Natural killer cell (primary cell): ENCODE data around the gene VWA1. TPM values are rescaled to one million over a fixed set of nuclear protein-coding genes. Genes with fewer than 3 reads are reported as not detected.
"Not testable (repeated sequence)": the region's sequence is repeated elsewhere in the genome, so short reads cannot be mapped to it uniquely, and the experiment has no call there.

Experiments
- ATAC-seq, 3 donors: fragments of 150-1000 bp in 2 of 3; fragments of 200-7000 bp in 1 of 3; cut with Tn5 transposase; 1 replicate in 1 of 3; 2 replicates in 2 of 3; pipeline ENCODE4 v1.10.0; 2021; ENCODE audit warnings: mild to moderate bottlenecking in 2 of 3, moderate library complexity in 2 of 3
- DNase-seq, 2 donors: peaks; one replicate each; pipeline versions ENCODE4 v3.0.0 to v3.0.0-alpha.2; 2013 to 2021; ENCODE audit warnings: mixed read lengths in 1 of 2
- H3K27ac ChIP-seq: one replicate; pipeline ENCODE4 v1.5.1; 2013; ENCODE audit warnings: mild to moderate bottlenecking, low read length
- H3K27me3 ChIP-seq: one replicate; pipeline ENCODE4 v1.6.1; 2013; ENCODE audit warnings: low read length; ENCODE audit not compliant: control insufficient read depth, insufficient read depth
- H3K36me3 ChIP-seq: one replicate; pipeline ENCODE4 v1.6.1; 2013; ENCODE audit warnings: low read length; ENCODE audit not compliant: control insufficient read depth, insufficient read depth
- H3K4me1 ChIP-seq: one replicate; pipeline ENCODE4 v1.6.1; 2013; ENCODE audit warnings: low read length; ENCODE audit not compliant: control insufficient read depth, insufficient read depth
- H3K4me3 ChIP-seq: one replicate; pipeline ENCODE4 v1.5.1; 2013; ENCODE audit warnings: low read length
- H3K9me3 ChIP-seq: one replicate; pipeline ENCODE4 v1.6.1; 2013; ENCODE audit warnings: low read length; ENCODE audit not compliant: control insufficient read depth, insufficient read depth
- H3K27ac Mint-ChIP-seq, 2 donors: one replicate each; pipeline ENCODE4 v1.8.0; 2022; ENCODE audit warnings: mild to moderate bottlenecking in 2 of 2, mixed read lengths in 2 of 2, moderate library complexity in 1 of 2
- H3K27me3 Mint-ChIP-seq, 2 donors: one replicate each; pipeline ENCODE4 v1.8.0; 2022; ENCODE audit warnings: low read depth in 2 of 2, mixed read lengths in 2 of 2
- H3K36me3 Mint-ChIP-seq: one replicate; pipeline ENCODE4 v1.8.0; 2022; ENCODE audit warnings: mixed read lengths
- H3K4me1 Mint-ChIP-seq, 2 donors: one replicate each; pipeline ENCODE4 v1.8.0; 2022; ENCODE audit warnings: mixed read lengths in 2 of 2
- H3K4me3 Mint-ChIP-seq: one replicate; pipeline ENCODE4 v1.8.0; 2022; ENCODE audit warnings: mild to moderate bottlenecking, moderate library complexity, mixed read lengths
- H3K9me3 Mint-ChIP-seq, 2 donors: one replicate each; pipeline ENCODE4 v1.8.0; 2022; ENCODE audit warnings: mixed read lengths in 2 of 2
- WGBS: methylation state at CpG from one replicate; pipeline ENCODE4 v1.1.7; 2013; ENCODE audit warnings: missing lambda C conversion rate; ENCODE audit not compliant: insufficient coverage; 5-methylcytosine and 5-hydroxymethylcytosine counted together
- intact Hi-C: fragments of 100-400 bp; cut with micrococcal nuclease; formaldehyde crosslinking; loops from one replicate; pipeline ENCODE4 v1.14.2; 2022
- total RNA-seq, 4 donors: library from RNA; stranded (reverse); fragments of 120-200 nt in 1 of 4; gene quantifications; one replicate each; pipeline versions ENCODE4 v1.2.3 to v1.2.4, GENCODE V29; 2013 to 2022
- TF ChIP-seq, protein P1 (sequence below): fragments of 200-600 bp; IDR thresholded peaks from one replicate; pipeline ENCODE4 v1.8.0; 2022; ENCODE audit warnings: antibody characterized with exemption

The VWA1 gene
- total RNA-seq, 3 donors from 2014 or later (not counting 1 experiment from before 2014, with no cell fraction given): not detected

DNA sequence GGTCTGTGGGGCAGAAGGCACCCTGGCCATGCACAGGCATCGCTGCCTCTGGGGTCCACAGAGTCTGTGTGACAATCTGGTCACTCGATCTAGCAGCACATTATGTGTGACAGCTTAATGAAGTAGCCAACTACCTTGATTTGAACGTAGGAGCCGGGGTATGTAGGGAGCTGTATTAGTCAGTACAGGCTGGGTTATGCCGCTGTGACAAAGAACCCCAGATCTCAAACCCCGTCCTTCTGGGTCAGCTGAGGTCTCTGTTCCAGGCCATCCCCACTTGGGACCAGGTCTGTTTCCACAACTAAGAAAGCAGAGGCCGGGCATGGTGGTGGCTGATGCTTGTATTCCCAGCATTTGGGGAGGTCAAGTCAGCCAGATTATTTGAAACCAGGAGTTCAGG lies 27.8 kb downstream of the VWA1 start:
- TF ChIP-seq, protein P1, sequence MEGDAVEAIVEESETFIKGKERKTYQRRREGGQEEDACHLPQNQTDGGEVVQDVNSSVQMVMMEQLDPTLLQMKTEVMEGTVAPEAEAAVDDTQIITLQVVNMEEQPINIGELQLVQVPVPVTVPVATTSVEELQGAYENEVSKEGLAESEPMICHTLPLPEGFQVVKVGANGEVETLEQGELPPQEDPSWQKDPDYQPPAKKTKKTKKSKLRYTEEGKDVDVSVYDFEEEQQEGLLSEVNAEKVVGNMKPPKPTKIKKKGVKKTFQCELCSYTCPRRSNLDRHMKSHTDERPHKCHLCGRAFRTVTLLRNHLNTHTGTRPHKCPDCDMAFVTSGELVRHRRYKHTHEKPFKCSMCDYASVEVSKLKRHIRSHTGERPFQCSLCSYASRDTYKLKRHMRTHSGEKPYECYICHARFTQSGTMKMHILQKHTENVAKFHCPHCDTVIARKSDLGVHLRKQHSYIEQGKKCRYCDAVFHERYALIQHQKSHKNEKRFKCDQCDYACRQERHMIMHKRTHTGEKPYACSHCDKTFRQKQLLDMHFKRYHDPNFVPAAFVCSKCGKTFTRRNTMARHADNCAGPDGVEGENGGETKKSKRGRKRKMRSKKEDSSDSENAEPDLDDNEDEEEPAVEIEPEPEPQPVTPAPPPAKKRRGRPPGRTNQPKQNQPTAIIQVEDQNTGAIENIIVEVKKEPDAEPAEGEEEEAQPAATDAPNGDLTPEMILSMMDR: no peak
- no peak overlapping the region for H3K27ac Mint-ChIP-seq
- no peak for DNase-seq

DNA sequence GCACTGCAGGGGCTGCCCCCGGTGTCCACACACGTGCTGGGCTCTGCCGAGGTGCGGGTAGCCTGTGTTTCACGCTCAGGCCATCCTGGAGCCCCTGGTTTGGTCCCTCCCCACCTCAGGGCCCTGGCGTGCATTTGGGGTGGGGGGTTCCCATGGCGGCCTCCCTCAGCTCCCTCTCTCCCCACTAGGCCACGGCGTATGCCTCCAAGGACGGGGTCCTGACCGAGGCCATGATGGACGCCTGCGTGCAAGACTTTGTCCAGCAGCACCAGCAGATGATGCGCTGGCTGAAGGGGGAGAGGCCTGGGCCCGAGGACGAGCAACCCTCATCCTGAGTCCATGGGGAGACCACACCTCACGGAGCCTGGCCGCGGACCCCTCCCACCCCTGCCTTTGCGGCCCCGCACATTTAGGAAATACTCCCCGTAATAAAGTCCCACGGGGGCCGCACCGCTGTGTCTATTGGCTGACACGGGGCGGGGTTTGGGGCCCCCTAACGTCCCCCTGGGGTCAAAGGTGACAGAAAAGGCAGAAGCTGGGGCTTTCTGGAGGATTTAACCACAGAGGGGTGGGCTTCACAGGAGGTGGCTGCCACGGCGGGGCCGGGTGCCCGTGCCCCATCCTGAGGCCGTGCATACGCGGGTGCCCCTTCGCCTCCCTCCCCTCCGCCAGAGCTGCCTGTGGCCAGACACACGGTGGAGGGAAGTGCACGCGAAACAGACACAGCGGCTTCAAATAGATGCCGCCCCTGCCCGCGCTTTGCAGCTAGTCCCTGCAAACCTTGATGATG lies 32.9 kb downstream of the VWA1 start:
- H3K9me3 ChIP-seq, H3K27me3 ChIP-seq, H3K4me3 ChIP-seq, H3K36me3 ChIP-seq, ATAC-seq, H3K27me3 Mint-ChIP-seq, H3K4me3 Mint-ChIP-seq, H3K36me3 Mint-ChIP-seq, H3K27ac ChIP-seq, H3K27ac Mint-ChIP-seq, H3K9me3 Mint-ChIP-seq, DNase-seq, intact Hi-C loops: not testable (repeated sequence)
- peaks cover 18% of the 10 kb centered on the region for H3K4me1 ChIP-seq
- 82% methylated on average over 28 of the region's 44 CpGs for WGBS
- H3K4me1 Mint-ChIP-seq: peaks cover 8 to 17% of the 10 kb centered on the region in 2 donors

More for the DNA sequence above, 27.8 kb downstream of the VWA1 start:
- WGBS: 91% methylated on average over 7 of the region's 7 CpGs
- no peak overlapping the region for H3K4me3 ChIP-seq
- H3K9me3 Mint-ChIP-seq: no peaks in the 10 kb centered on the region
- no peak overlapping the region for H3K27ac ChIP-seq
- H3K4me1 ChIP-seq: peaks cover 6% of the 10 kb centered on the region
- no peaks in the 10 kb centered on the region for H3K36me3 ChIP-seq
- no peaks in the 10 kb centered on the region for H3K27me3 ChIP-seq
- H3K4me3 Mint-ChIP-seq: no peak overlapping the region
- H3K27me3 Mint-ChIP-seq: peaks cover 0 to 5% of the 10 kb centered on the region in 2 donors
- intact Hi-C loops: no loop called here
- H3K9me3 ChIP-seq: no peaks in the 10 kb centered on the region
- H3K36me3 Mint-ChIP-seq: no peaks in the 10 kb centered on the region
- no peak for ATAC-seq
- H3K4me1 Mint-ChIP-seq: no peaks in the 10 kb centered on the region

DNA sequence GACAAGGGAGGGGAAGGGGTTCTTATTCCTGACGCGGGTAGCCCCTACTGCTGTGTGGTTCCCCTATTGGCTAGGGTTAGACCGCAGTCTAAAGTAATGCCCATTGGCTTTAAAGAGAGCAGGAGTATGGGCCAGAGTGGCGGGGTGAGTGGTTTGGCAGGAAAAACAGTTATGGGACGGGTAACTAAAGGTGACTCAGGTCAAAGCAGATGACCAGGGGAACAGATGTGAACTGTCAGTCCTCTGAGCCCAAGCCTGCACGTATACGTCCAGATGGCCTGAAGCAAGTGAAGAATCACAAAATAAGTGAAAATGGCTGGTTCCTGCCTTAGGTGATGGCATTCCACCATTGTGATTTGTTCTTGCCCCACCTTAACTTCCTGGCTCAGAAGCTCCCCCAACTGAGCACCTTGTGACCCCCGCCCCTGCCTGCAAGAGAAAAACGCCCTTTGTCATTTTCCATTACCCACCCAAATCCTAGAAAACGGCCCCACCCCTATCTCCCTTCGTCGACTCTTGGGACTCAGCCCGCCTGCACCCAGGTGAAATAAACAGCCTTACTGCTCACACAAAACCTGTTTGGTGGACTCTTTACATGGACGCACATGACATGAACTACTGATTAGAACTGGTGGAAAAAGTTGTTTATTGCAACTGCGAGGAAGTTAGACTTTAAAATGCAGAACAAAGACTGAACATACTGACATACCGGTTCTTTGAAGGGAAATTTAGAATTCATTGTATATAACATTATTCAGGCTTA lies 35.3 kb downstream of the VWA1 start:
- Mint-ChIP-seq H3K27me3 (peaks cover 0 to under 1% of the 10 kb centered on the region in 2 donors), H3K36me3 (no peaks in the 10 kb centered on the region), H3K27ac (peak overlapping the region; percentile 80 to 86), H3K4me1 (peaks cover 8 to 25% of the 10 kb centered on the region in 2 donors), H3K9me3 (no peaks in the 10 kb centered on the region), H3K4me3 (peak overlapping the region; percentile 89)
- Histone ChIP-seq H3K4me1 (peaks cover 23% of the 10 kb centered on the region), H3K27ac (peak overlapping the region; percentile 67), H3K9me3 (no peaks in the 10 kb centered on the region), H3K36me3 (no peaks in the 10 kb centered on the region), H3K27me3 (no peaks in the 10 kb centered on the region), H3K4me3 (peak overlapping the region; percentile 55)
- ATAC-seq: no peak
- 34% methylated on average over 14 of the region's 16 CpGs for WGBS
- peak in 1 of 2 donors; percentile 46 for DNase-seq
- intact Hi-C loops: no loop called here
- TF ChIP-seq, protein P1: no peak

DNA sequence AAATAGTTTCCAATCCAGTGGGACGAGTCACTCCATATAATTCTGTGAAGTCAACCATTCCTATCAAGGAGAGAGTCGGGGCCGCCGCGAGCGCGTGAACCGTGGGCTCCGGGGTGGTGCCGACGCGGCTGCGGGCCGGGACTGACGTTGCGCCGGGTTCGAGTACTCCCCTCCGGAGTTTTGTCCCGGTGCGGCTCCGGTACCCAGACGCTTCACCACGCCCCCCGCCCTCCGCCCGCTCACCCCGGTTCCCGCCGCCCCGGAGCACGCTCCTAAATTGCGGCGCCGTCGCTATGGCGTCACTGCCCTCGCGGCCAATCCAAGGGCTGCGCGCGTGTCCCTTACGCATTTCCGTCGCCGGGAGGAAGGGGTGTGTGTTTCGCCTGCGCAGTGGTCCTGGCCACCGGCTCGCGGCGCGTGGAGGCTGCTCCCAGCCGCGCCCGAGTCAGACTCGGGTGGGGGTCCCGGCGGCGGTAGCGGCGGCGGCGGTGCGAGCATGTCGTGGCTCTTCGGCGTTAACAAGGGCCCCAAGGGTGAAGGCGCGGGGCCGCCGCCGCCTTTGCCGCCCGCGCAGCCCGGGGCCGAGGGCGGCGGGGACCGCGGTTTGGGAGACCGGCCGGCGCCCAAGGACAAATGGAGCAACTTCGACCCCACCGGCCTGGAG lies 36.0 kb downstream of the VWA1 start, which contains the start of gene ATAD3B:
Gene ATAD3B (plus strand): TSS at position 377 of the 664 bp plus-strand sequence. CDS start 120 bp downstream, at position 497.
- DNase-seq: peak; percentile 83 to 95
- Mint-ChIP-seq H3K4me3 (peak within 1 kb of the TSS; percentile 89), H3K27ac (peak within 1 kb of the TSS; percentile 80 to 86), H3K36me3 (no peaks in the 10 kb centered on the region), H3K4me1 (peaks cover 8 to 25% of the 10 kb centered on the region in 2 donors), H3K9me3 (no peaks in the 10 kb centered on the region), H3K27me3 (no peaks in the 10 kb centered on the region)
- no peaks in the 10 kb centered on the region for H3K9me3 ChIP-seq
- TF ChIP-seq, protein P1: no peak
- H3K36me3 ChIP-seq: no peaks in the 10 kb centered on the region
- no peaks in the 10 kb centered on the region for H3K27me3 ChIP-seq
- peak within 1 kb of the TSS; percentile 55 for H3K4me3 ChIP-seq
- H3K4me1 ChIP-seq: peaks cover 23% of the 10 kb centered on the region
- intact Hi-C loops: no loop called here
- peak within 1 kb of the TSS; percentile 76 for H3K27ac ChIP-seq
- ATAC-seq: peak; percentile 92 to 95 (median 92)
- WGBS: under 1% methylated on average over 87 of the region's 87 CpGs

DNA sequence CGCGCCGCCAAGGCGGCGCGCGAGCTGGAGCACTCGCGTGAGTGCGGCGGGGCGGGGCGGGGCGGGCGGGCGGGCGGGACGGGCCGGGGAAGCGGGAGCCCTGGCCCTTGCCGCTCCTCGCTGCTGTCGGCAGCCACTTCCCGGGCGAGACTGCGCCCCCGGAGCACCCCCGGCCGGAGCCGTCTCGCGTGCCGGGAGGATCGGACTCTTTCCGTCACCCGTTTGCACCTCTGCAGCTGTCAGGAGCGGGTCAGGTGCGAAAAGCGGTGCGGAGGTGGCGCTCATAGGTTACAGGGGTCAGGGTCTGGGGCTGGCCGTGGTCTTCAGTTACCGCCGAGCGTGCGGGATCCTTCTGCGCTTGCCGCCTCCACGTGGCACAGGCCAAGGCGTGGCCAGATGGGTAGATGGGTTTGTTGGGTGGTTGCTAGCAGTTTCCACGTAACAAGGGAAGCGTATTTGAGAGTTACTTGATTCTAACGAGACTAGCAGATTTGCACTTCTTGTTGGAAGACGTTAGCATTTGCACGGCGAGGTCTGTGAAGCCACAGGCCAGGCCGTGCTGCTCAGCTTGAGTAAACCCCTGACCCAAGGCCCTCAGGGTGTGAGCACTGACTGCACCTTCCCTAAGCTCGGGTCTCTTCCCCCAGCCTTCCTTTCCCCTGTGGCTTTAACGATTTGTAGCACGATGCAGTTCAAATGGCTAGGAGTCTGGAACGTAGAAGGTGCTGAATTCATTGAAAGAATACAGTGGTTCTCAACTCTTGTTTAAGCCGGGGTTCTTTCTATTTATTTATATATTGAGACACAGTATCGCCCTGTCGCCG lies 36.8 kb downstream of the VWA1 start:
- H3K4me1 Mint-ChIP-seq: peaks cover 8 to 25% of the 10 kb centered on the region in 2 donors
- H3K4me1 ChIP-seq: peaks cover 23% of the 10 kb centered on the region
- peak overlapping the region; percentile 31 for H3K4me3 ChIP-seq
- 6% methylated on average over 45 of the region's 65 CpGs for WGBS
- H3K9me3 ChIP-seq, H3K9me3 Mint-ChIP-seq, H3K36me3 Mint-ChIP-seq, intact Hi-C loops, H3K27me3 Mint-ChIP-seq, H3K36me3 ChIP-seq, H3K27me3 ChIP-seq: not testable (repeated sequence)
- DNase-seq (peak; percentile 24 to 46), ATAC-seq (peak; percentile 42 to 65 (median 44))
- peak overlapping the region; percentile 76 for H3K27ac ChIP-seq
- peak overlapping the region; percentile 77 for H3K4me3 Mint-ChIP-seq
- peak overlapping the region; percentile 59 to 86 for H3K27ac Mint-ChIP-seq
